Measurements from ENCODE around the gene ZNF764.

Gene ZNF764

DNA sequence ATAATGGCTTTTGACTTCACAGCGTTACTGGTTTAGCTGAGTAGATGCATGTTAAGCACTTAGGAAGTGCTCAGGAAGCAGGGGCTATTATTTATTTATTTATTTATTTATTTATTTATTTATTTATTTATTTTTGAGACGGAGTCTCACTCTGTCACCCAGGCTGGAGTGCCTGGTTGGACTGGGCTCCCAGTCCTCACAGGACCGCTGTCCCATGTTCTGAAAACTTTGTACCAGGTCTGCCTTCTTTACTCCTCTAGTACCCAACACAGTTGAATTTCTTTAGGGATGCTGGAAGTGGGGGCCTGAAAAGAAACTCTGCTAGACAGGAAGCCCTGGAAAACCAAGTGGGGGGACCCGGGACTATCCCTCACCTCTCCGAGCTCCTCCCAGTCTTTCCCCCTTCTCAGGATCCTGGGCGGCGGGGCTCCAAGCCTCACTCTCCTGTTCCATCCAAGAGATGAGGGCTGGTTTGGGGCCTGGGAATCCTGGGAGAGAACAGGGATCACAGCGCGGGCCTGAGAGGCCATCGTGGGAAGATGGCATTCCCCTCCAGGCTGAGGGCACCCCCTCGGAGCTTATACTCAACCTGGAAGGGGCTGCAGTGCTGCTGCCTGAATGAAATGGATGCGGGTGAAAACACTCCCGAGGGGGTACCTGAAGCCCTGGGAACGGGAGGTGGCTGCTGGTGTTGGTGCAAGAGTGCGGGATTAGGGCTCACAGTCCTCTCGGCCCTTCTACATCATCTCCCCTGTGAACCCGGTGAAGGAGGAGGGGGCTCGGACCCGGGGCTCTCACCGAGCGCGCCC lies 12.7 kb upstream of the ZNF764 start:
- peak; percentile 50 for DNase-seq (ENCODE audit: low spot score)

DNA sequence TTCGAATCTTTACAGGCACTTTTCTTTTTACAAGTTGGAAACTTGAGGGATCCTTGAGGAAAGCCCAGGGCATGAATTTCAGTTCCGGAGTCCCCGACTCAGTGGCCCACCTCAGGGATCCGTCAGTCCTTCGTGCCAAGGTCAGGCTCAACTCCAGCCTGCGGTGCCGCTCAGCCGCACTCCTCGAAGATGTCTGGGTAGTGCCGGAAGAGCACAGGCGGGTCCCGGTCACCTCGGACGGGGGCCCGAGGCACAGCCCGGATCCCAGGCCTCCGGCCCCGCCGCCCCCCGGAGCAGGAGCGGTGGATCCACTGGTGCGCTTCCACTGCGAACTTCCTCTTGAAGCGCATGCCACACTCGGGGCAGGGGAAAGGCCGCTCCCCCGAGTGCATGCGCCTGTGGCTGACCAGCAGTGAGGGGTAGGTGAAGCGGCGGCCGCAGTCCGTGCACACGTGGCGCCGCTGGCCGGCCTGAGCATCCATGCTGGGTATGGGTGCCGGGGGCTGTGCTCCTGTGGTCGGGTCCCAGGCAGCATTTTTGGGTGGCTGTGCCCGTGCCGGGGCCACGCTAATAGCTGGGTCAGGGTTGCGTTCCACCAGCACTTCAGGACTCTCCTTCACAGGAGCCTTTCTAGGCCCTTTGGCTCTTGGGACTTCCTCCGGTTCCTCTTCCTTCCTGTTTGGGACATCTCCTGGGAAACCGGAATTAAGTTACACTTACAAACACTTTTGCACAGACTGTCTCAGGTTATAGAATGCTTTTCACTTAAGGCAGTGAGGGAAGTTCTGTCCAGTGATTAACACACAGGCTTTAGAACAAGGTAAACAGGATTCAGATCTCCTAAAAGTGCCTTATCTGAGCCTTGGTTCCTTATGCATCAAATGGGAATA lies 11.8 kb upstream of the ZNF764 start:
- no peak for DNase-seq (ENCODE audit: low spot score)

DNA sequence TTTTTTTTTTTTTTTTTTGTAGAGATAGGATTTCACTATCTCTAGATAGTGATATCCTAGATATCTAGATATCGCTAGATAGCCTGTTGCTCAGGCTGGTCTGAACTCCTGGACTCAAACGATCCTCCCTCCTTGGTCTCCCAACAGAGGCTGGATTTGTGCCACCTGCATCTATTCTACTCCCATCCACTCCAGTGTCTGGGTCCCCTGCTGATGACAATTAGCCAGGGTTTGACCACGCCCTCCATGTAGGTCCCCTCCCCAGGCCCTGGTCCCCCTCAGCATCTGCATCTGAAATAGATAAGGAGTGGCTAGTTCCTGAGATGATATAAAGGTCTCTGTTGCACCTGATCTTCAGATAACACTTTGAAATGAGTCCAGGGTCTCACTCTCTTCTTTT lies 11.1 kb upstream of the ZNF764 start:
- DNase-seq (ENCODE audit: low spot score), result no peak

DNA sequence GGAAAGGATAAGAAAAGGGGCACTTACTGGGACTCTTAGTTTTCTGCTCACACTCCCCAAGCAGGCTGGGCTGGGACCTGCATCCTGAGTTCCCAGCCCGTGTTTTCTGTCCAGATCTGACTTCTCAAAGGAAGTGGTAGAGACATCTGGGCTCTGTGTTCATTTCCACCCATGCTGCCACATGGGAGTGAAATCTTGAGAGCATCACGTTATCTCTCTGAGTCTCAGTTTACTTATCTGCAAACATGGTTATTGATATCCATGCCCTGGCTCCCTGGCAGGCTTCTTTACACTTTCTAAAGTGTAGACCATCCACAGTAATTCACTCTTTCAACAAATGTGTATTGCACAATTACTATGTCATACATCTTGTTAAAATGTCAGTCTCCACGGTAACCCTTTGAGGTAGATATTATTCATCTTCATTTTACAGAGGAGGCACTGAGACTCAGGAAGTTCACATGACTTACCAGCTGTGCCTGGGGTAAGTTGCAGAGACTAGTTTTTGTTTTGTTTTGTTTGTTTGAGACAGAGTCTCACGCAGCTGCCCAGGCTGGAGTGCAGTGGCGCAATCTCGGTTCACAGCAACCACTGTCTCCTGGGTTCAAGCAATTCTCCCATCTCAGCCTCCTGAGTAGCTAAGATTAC lies 9.9 kb upstream of the ZNF764 start:
- peak; percentile 32 for DNase-seq (ENCODE audit: low spot score)

DNA sequence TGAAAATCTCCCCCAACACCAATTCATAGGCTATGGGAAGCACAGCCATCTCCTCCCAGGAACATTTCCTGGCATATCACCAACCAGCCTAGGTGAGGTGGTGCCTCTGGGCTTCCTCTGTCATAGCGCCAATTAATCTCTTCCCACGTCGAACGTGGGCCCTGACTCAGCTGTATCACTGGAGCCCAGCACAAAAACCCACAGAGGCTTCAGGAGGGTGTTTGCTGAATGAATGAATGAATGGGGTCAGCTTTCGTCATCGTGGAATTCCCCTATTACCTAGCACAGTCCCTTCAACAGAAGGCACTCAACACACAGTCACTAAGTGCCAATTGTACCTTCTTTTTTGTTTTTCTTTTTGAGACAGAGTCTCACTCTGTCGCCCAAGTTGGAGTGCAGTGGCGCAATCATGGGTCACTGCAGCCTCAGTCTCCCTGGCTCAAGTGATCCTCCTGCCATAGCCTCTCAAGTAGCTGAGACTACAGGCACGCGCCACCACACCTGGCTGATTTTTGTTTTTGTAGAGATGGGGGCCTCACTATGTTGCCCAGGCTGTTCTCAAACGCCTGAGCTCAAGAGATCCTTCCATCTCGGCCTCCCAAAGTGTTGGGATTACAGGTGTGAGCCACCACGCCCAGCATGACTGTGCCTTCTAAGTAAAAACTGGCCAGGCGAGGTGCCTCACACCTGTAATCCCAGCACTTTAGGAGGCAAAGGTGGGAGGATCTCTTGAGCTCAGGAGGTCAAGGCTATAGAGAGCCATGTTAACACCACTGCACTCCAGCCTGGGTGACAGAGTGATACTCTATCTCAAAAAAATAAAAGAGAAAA lies 9.2 kb upstream of the ZNF764 start:
- no peak for DNase-seq (ENCODE audit: low spot score)

DNA sequence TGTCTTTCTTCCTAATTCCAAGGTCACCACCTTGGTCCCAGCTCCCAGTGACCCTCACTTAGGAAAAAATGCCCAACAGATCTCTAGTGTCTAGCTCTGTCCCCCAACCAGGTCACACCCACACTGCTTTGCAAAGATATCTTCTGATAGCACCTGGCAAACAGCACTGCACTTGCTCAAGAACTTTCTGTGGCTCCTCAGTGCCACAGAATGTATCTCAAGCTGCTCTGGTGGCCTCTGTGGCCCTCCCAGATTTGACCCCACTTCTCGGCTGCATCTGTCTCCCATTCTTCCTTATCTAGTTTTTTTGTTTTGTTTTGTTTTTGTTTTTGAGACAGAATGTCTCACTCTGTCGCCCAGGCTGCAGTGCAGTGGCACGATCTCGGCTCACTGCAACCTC lies 8.4 kb upstream of the ZNF764 start:
- DNase-seq (ENCODE audit: low spot score), result no peak

DNA sequence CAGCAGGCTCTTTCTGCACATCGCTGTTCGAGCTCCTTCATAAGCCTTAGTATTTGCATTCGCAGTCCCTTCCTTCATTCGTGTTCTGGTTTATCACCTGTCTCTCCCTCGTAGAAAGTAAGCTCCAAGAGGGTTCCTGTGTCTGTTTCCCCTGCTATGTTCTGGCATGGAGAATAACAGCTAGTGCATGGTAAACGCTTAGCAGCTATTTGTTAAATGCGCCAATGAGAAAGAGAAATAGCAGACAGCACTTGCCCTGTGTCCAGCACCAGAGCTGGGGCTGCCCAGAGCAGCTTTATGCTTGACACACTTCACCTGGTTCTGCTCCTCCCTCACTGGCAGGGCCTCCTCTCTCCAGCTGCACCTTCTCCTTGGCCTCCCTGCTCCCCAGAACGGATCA lies 7.8 kb upstream of the ZNF764 start:
- DNase-seq (ENCODE audit: low spot score), result no peak

DNA sequence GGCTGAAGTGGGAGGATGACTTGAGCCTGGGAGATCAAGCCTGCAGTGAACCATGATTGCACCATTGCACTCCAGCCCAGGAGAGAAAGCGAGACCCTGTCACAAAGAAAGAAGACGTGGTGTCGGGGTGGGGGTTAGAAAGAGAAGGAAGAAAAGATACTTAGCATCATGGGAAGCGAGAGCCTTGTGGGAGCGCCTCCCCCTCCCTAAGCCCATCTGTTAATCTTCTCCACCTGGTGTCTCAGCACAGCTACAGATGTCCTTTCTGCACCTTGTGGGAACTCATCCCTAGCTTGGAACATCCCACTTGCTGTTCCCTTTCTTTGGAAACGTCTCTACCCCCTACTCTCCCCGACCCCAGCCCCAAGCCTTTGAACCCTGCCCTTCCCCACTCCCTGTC lies 7.4 kb upstream of the ZNF764 start:
- DNase-seq (ENCODE audit: low spot score), result no peak

DNA sequence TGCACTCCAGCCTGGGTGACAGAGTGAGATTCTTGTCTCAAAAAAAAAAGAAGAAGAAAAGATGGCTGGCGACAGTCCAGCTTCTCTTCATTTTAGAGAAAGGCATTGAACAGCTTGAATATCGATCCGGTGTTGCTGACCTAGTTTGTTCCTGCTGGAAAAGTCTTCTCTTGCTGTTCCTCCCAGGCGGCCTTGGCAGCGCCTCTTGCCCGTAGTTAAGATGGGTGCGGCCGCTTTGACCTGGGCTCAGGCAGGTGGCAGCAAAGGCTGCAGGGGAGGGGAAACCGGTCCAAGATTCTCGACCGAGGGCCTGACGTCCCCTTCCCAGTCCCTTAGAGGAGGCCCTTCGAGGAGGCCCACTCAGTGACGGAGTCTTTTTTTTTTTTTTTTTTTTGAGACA lies 3.8 kb upstream of the ZNF764 start:
- no peak for DNase-seq (ENCODE audit: low spot score)

DNA sequence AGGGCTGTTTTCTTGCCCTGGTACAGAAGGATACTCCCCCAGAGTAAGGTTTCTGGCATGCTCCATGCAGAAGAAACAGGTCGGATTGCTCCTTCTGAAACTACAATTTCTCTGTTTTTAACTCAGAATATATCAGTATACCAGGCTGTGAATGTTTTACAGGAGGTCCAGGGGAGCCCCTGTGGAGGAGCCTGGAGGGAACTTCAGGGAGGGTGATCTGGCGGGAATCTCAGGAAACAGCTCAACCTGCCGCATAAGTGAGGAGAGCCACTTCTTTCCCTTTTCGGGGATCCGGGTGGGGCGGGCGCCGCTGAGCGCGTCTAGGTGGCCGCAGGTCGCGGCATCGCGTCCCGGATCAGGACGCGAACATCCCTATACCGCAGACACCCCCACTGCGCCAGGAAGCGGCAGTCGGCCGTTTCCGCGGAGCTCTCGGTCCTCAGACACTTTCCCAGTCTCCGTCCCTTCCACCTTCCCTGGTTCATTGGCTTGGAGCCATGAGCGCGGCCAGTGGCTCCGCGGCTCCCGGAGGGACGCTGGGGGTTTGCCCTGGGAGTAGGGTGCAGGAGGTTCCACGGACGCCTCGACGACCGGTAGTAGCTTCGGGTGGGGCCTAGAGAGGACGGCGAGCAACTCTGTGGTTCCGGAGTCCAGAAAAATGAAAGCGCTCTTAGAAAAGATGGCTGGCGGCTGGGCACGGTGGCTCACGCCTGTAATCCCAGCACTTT lies 3.1 kb upstream of the ZNF764 start:
- DNase-seq (ENCODE audit: low spot score), result peak; percentile 43

DNA sequence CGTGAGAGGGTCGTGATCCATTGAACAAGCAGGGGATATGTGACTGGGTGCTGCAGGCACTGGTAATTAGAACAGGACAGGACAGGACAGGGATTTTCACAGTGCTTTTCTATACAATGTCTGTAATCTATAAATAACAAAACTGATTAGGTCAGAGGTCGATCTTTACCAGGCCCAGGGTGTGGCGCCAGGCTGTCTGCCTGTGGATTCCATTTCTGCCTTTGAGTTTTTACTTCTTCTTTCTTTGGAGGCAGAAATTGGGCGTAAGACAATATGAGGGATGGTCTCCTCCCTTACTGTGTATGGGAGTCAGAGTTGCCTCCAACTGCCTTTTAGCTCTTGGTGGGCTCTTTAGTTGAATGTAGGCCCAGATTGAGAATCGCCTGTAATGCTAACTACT lies 1.5 kb upstream of the ZNF764 start:
- no peak for DNase-seq (ENCODE audit: low spot score)

DNA sequence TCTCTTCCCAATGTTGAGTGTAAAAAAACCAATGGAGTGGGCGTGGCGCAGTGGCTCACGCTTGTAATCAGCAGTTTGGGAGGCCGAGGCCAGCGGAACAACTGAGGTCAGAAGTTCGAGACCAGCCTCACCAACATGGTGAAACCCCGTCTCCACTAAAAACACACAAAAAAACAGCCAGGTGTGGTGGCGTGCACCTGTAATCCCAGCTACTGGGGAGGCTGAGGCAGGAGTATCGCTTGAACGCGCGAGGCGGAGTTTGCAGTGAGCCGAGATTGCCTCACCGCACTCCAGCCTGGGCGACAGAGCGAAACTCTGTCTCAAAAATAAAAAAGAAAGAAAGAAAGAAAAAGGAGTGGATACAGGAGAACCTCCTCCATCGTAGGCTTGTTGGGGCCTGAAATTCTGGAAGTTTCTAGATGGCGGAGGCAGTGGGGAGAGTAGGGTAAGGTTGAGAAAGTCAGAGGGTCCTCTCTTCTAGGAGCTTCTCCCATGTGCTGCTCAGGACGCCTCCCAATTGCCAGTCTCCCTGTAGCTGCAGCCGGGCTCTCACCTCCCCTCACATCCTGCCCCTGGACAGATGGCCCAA lies 709 bp upstream of the ZNF764 start:
- no peak for DNase-seq (ENCODE audit: low spot score)

DNA sequence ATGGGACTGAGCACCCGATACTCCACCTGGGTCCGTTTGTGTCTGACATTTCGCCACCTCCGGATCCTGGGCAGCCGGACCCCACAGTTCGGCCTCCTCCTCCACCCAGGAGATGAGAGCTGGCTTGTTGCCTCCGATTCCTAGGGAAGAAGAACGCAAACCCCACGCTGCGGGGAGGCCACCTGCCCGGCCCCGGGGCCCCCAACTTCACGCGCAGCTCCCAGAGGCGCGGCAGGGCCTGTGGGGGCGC lies 542 bp downstream of the ZNF764 start:
- DNase-seq (ENCODE audit: low spot score), result no peak

DNA sequence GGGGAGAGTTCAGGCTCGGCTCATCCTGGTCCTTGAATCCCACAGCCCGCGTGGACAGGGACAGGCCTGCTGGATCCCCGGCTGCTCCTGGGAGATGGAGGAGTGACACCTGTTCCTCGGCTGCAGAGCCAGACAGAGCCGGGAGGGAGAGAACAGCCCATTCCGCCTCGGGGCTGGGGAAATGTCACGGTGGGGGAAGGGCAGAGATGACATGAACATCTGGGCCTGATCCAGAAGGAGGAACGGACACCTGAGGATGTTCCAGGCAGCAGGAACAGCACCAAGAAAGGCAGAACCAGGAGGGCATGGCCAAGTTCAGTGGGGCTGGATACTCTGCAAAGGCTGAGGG lies 2.1 kb downstream of the ZNF764 start:
- no peak for DNase-seq (ENCODE audit: low spot score)

DNA sequence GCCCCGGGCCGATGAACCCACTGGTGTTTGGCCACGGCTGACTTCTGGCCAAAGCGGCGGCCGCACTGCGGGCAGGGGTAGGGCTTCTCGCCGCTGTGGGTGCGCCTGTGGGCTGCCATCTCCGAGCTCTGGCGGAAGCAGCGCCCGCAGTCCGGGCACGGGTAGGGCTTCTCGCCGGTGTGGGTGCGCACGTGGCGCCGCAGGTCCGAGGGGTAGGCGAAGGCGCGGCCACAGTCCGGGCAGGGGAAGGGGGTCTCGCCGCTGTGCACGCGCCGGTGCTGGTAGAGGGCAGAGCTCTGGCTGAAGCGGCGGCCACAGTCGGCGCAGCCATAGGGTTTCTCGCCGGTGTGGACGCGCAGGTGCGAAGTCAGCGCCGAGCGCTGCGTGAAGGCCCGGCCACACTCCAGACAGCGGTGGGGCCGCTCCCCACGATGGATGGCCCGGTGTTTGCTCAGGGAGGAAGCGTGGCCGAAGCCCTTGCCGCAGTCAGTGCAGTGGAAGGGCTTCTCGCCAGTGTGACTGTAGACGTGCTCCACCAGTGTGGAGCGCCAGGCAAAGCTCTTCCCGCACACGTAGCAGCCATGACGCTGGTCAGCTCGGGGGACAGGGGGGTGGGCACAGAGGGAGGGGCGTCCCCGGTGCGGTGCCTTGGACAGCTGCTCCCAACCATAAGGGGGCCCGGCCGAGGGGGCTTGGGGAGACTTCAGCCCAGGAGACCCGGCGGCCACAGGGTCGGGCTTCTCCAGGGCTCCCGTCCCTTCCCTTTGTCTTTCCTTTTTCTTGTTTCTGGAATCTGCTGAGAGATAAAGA lies 2.7 kb downstream of the ZNF764 start:
- no peak for DNase-seq (ENCODE audit: low spot score)

DNA sequence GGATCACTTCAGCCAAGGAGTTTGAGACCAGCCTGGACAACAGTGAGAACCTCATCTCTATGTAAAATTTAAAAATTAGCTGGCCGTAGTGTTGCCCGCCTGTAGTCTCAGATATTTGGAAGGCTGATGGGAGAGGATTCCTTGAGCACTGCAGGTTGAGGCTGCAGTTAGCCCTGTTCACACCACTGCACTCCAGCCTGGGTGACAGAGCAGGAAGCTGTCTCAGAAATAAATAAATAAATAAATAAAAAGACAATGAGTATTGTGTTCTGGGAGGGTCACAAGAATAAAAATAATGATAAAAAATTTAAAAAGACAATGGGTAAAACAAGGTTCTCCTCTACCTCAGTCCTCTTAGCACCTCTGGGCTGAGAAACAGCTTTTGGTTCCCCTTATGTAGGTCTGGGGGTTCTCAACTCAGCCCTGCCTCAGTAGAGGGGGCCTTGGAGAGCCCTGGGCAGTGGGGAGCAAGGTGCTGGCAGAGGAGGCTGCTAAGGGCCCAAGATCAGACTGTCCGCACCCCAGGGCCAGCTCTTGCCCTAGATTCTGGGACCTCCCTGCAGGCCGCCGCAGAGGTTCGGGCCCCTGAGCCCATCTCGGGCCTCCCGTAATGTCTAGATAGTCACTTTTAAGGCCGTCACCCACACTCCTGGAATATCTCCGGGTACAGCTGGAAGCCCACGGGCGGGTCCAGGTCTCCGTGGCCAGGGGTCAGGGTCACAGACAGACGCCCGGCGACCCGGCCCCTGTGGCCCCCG lies 3.4 kb downstream of the ZNF764 start:
- no peak for DNase-seq (ENCODE audit: low spot score)

DNA sequence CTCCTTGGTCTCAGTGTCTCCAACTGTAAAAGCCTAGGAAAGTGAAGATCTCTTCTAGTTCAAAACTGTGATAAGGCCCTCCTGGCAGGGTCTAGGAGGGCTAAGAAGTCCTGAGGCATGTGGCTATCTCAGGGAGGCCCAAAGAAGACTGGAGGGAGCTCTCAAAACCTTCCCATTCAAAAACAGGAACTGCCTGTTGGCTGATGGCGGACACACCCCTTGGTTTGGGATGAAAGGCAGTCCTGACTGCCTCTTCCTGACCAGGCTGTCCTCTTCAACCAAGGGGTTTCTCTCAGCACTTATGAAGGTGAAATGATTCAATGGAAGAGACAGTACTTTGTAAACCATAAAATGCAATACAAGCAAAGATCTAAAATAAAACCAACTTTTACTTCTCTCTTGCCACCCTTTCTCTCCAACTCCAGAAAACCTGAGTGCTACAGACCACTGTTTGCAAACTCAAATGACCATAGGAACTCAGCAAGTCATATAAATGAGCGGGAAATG lies 4.7 kb downstream of the ZNF764 start:
- DNase-seq (ENCODE audit: low spot score), result no peak

DNA sequence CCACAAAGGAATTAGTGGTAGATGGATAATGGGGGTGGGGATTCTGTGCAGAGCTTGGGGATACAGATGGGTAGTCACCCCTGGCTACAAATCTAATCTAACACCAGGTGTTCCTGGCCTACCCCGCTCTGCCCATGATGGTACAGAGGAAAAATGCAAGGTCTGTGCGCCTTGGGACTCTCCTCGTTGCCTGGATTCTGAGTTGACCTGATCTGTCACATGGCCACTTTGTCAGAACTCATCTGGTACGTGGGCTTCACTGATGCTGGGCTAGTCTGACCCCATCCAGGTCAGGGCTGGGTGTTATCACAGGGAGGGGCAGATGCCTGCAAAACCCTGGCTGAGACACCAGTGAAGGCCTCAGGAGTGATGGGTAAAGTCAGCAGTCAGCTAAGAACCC lies 5.2 kb downstream of the ZNF764 start:
- DNase-seq (ENCODE audit: low spot score), result no peak

DNA sequence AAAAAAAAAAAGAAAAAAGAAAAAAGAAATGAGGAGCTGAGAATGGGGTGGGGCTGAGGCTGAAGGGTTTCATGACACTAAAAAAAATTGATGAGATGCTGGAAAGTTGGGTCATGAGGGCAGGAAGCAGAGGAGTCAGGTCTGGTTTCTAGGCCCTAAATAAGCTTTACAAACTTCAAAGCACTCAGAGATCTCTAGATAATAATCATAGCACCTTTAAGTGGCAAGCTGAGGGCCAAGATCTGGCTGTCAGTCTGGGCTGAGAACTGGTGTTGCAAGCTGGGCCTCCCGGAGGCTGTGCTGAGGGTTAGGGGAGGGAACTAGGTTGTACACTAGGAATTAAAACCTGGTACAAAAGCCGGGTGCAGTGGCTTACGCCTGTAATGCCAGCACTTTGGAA lies 6.4 kb downstream of the ZNF764 start:
- DNase-seq (ENCODE audit: low spot score), result no peak

Measured in hepatic stellate cell (primary cell).